T-helper 2 cell (primary cell): ENCODE data around the gene CNN2.

ENCODE experiments used
- DNase-seq, 5 experiments: peaks; one replicate each; pipeline versions ENCODE4 v3.0.0 to v3.0.0-alpha.2; 2012 to 2022

CNN2 gene

DNA sequence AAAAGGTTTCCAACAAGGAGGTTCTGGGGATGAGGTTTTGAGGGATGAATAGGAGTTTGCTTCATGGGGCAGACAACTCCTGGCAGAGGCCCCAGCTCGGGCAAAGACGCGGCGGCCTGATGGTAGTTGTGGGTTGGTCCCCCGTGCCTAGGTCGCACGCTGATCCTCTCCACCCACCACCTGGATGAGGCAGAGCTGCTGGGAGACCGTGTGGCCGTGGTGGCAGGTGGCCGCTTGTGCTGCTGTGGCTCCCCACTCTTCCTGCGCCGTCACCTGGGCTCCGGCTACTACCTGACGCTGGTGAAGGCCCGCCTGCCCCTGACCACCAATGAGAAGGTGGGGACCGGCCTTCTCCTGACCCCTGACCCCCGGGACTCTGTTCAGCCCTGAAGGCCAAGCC lies 25.4 kb downstream of the CNN2 start:
- peak in 1 of 5 experiments; percentile 2 for DNase-seq

DNA sequence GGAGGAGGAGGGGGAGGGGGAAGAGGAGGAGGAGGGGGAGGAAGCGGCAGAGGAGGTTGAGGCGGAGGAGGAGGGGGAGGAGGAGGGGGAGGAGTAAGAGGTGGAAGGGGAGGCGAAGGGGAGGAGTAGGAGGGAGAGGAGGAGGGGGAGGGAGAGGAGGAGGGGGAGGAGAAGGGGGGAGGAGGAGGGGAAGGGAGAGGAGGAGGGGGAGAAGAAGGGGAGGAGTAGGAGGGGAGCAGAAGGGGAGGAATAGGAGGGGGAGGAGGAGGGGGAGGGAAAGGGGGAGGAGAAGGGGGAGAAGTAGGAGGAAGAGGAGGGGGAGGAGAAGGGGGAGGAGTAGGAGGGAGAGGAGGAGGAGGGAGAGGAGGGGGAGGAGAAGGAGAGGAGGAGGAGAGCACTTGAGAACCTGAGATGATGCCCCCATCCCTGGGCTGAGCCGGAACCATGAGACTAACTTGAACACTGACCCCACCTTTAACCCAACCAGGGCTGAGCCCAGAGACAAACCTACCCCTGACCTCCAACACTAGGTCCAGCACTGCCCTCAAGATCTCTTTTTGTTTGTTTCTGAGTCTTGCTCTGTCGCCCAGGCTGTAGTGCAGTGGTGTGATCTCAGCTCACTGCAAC lies 26.1 kb downstream of the CNN2 start:
- DNase-seq: peak in 1 of 5 experiments; percentile 48

DNA sequence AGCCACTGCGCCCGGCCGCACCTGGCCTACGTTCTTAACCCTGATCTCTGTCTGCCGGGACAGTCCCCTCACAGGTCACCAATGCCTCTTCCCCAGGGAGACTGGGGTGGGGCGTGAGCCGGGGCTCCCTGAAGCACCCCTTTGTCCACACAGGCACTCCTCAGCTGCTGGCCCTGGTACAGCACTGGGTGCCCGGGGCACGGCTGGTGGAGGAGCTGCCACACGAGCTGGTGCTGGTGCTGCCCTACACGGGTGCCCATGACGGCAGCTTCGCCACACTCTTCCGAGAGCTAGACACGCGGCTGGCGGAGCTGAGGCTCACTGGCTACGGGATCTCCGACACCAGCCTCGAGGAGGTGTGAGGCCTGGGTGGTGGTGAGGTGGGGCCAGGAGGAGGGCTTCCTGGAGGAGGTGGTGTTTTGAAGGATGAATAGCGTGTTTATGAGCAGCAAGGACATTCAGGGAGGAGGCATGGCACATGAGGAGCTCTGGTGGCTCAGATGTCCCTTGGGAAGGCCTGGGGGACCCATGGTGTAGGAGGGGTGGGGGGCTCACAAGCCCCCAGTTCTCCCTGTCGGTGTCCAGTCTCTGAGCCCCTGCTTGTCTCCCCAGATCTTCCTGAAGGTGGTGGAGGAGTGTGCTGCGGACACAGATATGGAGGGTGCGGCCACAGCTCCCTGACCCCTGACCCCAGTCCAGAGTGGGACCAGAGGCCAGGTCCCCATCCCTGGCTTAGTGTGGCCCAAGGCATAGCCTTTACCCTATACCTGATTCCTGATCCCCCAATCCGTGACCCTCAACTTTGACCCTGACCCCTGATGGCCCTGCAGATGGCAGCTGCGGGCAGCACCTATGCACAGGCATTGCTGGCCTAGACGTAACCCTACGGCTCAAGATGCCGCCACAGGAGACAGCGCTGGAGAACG lies 27.0 kb downstream of the CNN2 start:
- DNase-seq: no peak

DNA sequence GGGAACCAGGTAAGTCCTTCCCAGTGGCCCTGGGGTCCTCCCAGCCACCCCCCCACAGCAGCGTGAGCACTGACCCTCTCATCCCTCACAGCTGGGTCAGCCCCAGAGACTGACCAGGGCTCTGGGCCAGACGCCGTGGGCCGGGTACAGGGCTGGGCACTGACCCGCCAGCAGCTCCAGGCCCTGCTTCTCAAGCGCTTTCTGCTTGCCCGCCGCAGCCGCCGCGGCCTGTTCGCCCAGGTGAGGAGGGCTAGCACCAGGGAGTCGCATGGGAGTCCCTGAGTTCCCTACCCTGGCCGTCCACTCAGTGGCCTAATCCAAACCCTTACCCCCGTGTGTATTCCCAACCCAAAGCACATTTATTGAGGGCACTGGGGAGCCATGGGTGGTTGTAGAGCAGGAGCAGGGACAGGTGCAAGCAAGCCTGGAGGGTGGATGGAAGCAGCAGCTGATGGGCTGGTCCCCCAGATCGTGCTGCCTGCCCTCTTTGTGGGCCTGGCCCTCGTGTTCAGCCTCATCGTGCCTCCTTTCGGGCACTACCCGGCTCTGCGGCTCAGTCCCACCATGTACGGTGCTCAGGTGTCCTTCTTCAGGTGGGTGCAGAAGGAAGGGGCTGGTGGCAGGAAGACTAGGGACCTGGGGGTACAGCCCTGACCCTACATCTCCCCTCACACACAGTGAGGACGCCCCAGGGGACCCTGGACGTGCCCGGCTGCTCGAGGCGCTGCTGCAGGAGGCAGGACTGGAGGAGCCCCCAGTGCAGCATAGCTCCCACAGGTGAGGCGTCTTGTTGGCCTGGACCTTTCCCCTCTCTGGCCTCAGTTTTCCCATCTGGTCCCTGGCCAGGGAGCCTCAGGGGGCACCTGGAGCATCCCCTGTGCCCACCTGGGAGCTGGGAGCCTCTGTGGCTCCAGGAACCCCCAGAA lies 28.0 kb downstream of the CNN2 start:
- peak in 1 of 5 experiments; percentile 2 for DNase-seq

DNA sequence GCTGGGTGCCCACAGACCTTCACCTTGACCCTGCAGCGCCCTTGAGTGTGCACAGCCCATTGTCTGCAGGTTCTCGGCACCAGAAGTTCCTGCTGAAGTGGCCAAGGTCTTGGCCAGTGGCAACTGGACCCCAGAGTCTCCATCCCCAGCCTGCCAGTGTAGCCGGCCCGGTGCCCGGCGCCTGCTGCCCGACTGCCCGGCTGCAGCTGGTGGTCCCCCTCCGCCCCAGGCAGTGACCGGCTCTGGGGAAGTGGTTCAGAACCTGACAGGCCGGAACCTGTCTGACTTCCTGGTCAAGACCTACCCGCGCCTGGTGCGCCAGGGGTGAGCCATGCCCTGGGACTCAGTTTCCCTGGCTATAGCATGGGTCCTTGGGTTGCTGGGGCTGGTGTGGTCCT lies 28.6 kb downstream of the CNN2 start:
- DNase-seq: peak in 1 of 5 experiments; percentile 2

DNA sequence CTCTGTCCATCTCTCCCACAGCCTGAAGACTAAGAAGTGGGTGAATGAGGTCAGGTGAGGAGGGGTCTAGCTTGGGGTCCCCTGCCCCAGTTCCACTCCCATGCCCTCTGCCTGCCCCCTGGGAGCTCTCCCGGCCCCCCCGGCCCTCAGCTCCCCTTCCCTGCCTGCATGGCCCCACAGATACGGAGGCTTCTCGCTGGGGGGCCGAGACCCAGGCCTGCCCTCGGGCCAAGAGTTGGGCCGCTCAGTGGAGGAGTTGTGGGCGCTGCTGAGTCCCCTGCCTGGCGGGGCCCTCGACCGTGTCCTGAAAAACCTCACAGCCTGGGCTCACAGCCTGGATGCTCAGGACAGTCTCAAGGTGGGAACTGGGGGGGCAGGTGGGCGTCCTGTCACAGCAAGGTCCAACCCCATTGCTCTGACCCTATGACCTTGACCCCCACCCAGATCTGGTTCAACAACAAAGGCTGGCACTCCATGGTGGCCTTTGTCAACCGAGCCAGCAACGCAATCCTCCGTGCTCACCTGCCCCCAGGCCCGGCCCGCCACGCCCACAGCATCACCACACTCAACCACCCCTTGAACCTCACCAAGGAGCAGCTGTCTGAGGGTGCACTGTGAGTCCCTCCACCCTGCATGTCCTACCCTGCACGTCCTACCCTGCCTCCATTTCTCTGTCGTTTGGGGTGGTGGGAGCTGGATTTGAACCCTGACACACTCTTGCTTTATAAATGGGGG lies 29.6 kb downstream of the CNN2 start:
- no peak for DNase-seq

DNA sequence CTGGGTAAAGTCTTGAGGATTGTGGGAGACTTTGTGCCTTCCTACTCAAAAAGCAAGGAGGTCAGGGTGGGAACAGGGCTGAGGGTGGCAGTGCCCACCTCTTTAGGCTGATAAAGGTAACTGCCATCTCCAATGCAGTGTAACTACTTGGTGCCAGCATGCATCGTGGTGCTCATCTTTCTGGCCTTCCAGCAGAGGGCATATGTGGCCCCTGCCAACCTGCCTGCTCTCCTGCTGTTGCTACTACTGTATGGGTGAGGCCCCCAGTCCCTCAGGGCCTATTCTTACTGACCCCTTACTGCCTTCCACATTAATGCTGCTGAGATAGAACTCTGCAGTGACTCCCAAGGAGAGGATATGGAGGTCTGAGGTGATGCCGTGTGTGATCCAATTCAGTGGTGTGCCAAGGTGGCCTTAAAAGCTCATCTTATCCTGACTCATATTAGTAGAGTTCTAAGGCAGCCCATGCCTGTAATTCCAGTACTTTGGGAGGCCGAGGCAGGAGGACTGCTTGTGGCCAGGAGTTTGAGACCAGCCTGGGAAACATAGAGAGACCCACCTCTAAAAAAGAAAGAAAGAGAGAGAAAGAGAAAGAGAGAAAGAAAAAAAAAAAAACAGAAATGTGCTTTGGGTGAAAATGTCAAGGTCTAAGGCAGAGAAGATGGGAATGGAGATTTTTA lies 30.9 kb downstream of the CNN2 start:
- DNase-seq: peak in 1 of 5 experiments; percentile 81

DNA sequence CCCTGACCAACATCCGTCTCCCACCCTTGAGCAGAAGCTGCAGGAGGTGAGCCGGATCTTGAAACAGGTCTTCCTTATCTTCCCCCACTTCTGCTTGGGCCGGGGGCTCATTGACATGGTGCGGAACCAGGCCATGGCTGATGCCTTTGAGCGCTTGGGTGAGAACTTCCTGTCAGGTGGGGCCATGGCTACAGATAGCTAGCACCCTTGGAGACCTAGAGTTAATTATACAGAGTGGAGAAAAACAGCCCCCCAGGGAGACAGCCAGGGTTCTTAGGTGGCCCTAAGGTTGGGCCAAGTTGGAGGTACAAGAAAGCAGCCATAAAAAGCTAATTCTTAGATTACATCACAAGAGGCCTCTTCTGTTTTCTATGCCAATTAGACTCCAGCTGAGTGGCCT lies 31.7 kb downstream of the CNN2 start:
- no peak for DNase-seq

DNA sequence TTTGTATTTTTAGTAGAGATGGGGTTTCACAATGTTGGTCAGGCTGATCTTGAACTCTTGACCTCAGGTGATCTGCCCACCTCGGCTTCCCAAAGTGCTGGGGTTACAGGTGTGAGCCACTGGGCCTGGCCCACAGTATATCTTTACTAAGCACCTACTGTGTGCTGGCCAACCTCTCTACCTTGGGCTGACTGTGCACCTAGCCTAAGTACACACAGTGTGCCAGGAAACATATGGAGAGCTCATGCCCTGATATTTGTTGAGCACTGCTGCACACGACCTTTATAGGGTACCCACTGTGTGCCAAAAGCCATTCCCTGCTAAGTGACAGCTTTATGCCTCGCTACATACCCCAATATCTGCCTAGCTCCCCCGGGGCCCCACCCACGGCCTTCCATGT lies 34.3 kb downstream of the CNN2 start:
- no peak for DNase-seq

DNA sequence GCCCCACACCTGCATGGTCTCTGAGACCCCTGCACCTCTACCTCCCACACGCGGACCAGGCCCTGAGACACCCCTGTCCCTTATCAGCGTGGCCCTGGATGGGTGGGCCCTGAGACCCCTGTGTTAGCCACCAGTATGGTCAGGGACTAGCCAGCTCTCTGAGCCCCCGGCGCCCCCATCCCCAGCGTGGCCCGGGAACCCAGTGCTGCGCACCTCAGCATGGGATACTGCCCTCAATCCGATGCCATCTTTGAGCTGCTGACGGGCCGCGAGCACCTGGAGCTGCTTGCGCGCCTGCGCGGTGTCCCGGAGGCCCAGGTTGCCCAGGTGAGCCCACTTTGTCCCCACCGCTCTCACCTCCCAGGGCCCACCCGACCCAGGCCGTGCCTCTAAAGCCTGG lies 35.6 kb downstream of the CNN2 start:
- DNase-seq: no peak

DNA sequence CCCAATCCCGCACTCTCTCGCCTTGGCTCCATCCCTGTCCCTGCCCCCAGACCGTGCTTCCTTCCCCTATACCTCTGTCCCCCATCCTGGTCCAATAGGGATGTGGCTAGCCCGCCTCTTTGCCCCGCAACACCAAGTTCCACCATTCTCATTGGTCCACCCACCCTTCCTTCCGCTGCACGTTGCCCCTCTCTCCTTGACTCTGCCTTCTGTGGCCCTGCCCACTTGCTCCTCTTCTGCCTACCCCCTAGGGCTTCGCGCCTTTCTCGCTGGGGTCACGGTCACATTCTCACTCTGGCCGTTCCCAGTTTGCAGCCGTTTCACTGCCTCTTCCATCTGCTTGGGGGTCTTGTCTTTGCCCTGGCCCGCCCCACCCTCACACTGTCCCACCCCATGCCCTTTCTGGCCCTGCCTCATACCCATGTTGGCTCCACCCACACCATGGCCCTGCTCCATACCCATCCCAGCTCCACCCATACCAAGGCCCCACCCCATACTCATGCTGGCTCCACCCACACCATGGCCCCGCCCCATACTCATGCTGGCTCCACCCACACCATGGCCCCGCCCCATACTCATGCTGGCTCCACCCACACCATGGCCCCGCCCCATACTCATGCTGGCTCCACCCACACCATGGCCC lies 36.1 kb downstream of the CNN2 start:
- peak in 1 of 5 experiments; percentile 36 for DNase-seq

DNA sequence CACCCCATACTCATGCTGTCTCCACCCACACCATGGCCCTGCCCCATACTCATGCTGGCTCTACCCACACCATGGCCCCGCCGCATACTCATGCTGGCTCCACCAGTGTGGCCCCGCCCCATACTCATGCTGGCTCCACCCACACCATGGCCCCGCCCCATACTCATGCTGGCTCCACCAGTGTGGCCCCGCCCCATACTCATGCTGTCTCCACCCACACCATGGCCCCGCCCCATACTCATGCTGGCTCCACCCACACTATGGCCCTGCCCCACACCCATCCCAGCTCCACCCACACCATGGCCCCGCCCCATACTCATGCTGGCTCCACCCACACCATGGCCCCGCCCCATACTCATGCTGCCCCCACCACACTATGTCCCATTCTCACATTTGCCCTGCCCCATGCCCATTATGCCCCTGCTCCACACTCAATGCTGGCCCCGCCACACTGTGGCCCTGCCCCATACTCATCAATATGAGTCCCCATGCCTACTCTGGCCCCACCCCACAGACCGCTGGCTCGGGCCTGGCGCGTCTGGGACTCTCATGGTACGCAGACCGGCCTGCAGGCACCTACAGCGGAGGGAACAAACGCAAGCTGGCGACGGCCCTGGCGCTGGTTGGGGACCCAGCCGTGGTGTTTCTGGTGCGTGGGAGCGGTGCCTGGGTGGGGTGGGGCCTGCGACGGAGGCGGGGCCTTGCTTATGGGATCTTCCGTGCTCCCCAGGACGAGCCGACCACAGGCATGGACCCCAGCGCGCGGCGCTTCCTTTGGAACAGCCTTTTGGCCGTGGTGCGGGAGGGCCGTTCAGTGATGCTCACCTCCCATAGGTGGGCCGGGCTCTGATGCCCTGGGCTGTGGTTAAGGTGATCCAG lies 36.9 kb downstream of the CNN2 start:
- peak; percentile 35 to 75 (median 68) for DNase-seq

DNA sequence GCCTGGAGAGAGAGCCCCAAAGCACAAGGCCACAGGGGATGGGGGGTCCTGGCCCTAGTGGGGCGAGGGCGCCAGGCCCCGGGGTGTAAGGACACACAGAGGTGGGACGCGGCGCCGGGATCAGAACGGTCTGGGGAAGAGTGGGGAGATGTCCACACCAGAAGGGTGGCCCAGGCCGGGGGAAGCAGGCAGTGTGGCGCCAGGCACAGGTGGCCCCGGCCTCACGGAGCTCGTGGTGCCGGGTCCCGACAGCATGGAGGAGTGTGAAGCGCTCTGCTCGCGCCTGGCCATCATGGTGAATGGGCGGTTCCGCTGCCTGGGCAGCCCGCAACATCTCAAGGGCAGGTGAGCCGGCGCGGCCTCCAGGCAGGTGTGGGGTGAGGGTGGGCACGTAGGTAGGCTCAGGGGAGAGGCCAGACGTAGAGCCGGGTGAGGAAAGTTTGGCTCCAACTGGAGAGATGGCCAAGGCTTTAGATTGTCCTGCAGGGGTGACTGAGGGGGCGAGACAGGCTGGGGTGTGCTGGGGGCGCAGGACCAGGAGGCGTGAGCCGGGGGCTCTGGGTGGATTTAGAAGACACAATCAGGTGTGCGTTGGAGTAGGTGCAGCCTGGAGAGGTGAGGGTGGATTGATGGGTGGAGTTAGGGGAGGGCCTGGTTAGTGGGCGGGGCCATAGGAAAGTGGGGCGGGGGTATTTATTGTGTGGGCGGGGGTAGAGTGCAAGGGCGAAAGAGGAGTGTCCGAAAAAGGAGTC lies 37.7 kb downstream of the CNN2 start:
- DNase-seq: no peak

DNA sequence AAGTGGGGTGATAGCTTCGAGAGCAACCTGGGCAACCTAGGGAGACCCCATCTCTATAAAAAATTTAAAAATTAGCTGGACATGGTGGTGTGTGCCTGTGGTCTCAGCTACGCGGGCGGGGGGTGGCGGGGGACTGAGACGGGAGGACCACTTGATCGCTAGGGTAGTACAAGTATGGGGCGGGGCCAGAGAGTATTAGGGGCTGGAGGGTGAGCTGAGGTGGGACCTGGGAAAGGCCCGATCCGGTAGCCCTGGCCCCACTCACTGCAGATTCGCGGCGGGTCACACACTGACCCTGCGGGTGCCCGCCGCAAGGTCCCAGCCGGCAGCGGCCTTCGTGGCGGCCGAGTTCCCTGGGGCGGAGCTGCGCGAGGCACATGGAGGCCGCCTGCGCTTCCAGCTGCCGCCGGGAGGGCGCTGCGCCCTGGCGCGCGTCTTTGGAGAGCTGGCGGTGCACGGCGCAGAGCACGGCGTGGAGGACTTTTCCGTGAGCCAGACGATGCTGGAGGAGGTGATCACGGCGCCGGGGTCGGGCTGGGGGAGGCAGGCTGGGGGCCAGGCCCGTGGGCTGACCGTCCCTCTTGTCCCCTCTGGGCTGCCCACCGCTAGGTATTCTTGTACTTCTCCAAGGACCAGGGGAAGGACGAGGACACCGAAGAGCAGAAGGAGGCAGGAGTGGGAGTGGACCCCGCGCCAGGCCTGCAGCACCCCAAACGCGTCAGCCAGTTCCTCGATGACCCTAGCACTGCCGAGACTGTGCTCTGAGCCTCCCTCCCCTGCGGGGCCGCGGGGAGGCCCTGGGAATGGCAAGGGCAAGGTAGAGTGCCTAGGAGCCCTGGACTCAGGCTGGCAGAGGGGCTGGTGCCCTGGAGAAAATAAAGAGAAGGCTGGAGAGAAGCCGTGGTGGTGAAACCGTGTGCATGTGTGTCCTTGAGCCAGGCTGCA lies 38.5 kb downstream of the CNN2 start:
- peak in 3 of 5 experiments; percentile 60 to 85 (median 68) for DNase-seq

DNA sequence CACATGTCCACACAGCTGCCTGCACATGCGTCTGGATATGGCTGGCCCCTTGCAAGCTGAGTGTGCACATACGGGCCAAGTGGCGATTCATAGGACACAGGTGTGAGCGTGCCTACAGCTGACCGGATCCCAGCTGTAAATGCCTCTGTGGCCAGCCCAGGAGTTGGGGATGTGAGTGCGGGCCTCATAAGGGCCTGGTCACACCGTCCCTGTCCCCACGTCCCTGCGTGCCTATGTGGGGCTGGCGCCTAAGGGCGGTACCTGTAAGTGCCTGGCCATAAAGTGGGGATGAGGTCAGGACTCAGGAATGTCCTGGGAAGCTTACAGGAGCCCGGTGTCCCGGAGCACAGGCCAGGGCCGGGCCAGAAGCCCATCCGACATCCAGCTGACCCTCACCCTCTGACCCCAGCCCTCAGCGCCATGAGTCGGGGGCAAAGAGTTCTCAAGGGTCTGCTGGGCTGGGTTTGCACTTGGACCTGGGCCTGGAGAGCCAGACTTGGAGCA lies 39.2 kb downstream of the CNN2 start:
- no peak for DNase-seq

DNA sequence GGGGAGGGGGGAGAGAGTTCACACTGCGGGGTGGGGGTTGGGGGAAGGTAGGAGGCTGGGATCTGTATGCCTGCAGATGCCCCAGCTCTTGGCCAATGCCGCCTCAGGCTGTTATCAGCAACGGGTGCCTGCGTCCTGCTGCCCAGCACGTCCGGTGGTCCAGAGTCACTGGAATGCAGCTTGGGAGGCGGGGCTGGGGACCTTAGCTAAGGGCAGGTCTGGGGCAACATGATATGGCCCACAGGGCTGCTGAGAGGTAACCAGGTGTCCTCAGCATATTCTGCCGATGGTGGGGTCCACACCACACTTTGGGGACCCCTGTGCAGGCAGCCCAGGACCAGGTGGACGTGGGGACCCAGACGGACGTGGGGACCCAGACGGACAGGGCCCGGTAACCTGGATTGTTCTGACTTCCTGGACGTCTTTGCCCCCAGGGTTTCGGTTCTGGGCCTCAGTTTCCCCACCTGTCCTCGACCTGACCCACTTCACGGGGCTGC lies 39.9 kb downstream of the CNN2 start:
- no peak for DNase-seq

DNA sequence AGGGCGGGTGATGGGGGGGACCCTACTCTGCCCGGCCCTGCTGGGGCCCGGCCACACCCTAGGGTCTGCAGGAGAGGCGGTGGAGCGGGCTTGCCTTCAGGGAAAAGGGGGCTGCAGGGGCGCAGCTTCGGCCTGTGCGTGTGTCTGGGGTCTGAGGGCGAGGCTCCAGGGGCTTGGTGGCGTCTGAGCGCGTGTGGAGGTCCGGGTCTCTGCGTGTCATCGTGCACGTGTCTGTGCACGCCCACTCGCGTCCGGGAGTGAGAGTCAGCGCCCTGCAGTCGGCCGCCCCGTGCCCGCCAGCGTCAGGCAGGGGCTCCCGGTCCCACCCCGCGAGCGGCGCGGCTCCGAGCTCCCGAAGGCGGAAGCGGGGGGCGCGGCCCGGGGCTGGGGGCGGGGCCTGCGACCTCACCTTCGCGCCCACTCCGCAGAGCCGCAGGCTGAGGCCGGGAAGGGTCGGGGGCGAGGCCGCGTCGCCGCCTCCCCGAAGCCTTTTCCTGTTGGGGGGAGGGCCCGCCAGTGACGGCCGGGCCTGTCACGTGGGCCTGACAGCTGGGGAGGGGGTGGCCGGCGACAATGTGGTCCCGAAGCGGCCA lies 40.4 kb downstream of the CNN2 start, which contains the start of gene ARHGAP45:
Gene ARHGAP45 (plus strand): TSS at position 420 of the 593 bp plus-strand sequence. CDS start 239 bp downstream, outside the sequence.
- DNase-seq: peak; percentile 66 to 93 (median 78)
